ENCODE results near the gene GRID1. TPM values are rescaled to one million over a fixed set of nuclear protein-coding genes. Genes with fewer than 3 reads are reported as not detected.

GRID1 gene
- total RNA-seq, 1 donor from 2014 or later = under 0.01 TPM

- DNase-seq (ENCODE audit: low read depth in 2 of 2) = no peak
Observed at GRCh38 chr10:86370006-86370585, 3.5 kb upstream of the GRID1 start.

- DNase-seq (ENCODE audit: low read depth in 2 of 2) = no peak
Observed at GRCh38 chr10:86368987-86369386, 2.4 kb upstream of the GRID1 start.

GRCh38 chr10:86368046-86368445 is 1.5 kb upstream of the GRID1 start:
- DNase-seq (ENCODE audit: low read depth in 2 of 2) = no peak

- no peak for DNase-seq (ENCODE audit: low read depth in 2 of 2)
Observed at GRCh38 chr10:86367152-86367951, 757 bp upstream of the GRID1 start.

GRCh38 chr10:86366902-86367151 is 232 bp upstream of the GRID1 start:
- no peak for DNase-seq (ENCODE audit: low read depth in 2 of 2)

- no peak for DNase-seq (ENCODE audit: low read depth in 2 of 2)
Observed at GRCh38 chr10:86365346-86366032, 1.1 kb downstream of the GRID1 start.

GRCh38 chr10:86364491-86365345 is 1.9 kb downstream of the GRID1 start:
- peak in 1 of 2 donors; percentile 15 for DNase-seq (ENCODE audit: low read depth in 2 of 2)

GRCh38 chr10:86363833-86364490 is 2.6 kb downstream of the GRID1 start:
- no peak for DNase-seq (ENCODE audit: low read depth in 2 of 2)

GRCh38 chr10:86363184-86363832 is 3.3 kb downstream of the GRID1 start:
- DNase-seq (ENCODE audit: low read depth in 2 of 2) = no peak

GRCh38 chr10:86362586-86363183 is 3.9 kb downstream of the GRID1 start:
- DNase-seq (ENCODE audit: low read depth in 2 of 2) = no peak

- no peak for DNase-seq (ENCODE audit: low read depth in 2 of 2)
Observed at GRCh38 chr10:86362129-86362527, 4.5 kb downstream of the GRID1 start.

- DNase-seq (ENCODE audit: low read depth in 2 of 2) = no peak
Observed at GRCh38 chr10:86361156-86362128, 5.2 kb downstream of the GRID1 start.

GRCh38 chr10:86360657-86361056 is 5.9 kb downstream of the GRID1 start:
- DNase-seq (ENCODE audit: low read depth in 2 of 2) = no peak

GRCh38 chr10:86359954-86360353 is 6.6 kb downstream of the GRID1 start:
- DNase-seq (ENCODE audit: low read depth in 2 of 2) = no peak

GRCh38 chr10:86359111-86359510 is 7.5 kb downstream of the GRID1 start:
- DNase-seq (ENCODE audit: low read depth in 2 of 2) = no peak

GRCh38 chr10:86357676-86358075 is 8.9 kb downstream of the GRID1 start:
- no peak for DNase-seq (ENCODE audit: low read depth in 2 of 2)

- DNase-seq (ENCODE audit: low read depth in 2 of 2) = no peak
Observed at GRCh38 chr10:86357041-86357440, 9.6 kb downstream of the GRID1 start.

- no peak for DNase-seq (ENCODE audit: low read depth in 2 of 2)
Observed at GRCh38 chr10:86356296-86356695, 10.3 kb downstream of the GRID1 start.

GRCh38 chr10:86355571-86356038 is 11.0 kb downstream of the GRID1 start:
- DNase-seq (ENCODE audit: low read depth in 2 of 2) = no peak

Measured in dermis microvascular lymphatic vessel endothelial cell (primary cell).